ENCODE data around the gene TENT4B.

TENT4B gene

GRCh38 chr16:50273382-50273690 is 120.2 kb downstream of the TENT4B start:
- peaks cover 94% of the 10 kb centered on the region for H3K4me1 Mint-ChIP-seq
- peak overlapping the region; percentile 98 for H3K27ac Mint-ChIP-seq
- peak overlapping the region; percentile 93 for H3K4me3 Mint-ChIP-seq

GRCh38 chr16:50273888-50274325 is 120.8 kb downstream of the TENT4B start:
- Mint-ChIP-seq H3K27me3 (no peaks in the 10 kb centered on the region), H3K4me1 (peaks cover 94% of the 10 kb centered on the region), H3K9me3 (no peaks in the 10 kb centered on the region), H3K27ac (peak overlapping the region; percentile 98), H3K36me3 (no peaks in the 10 kb centered on the region), H3K4me3 (peak overlapping the region; percentile 93)

More at GRCh38 chr16:50273382-50273690, 120.2 kb downstream of the TENT4B start:
- Mint-ChIP-seq H3K36me3 (no peaks in the 10 kb centered on the region), H3K9me3 (no peaks in the 10 kb centered on the region), H3K27me3 (no peaks in the 10 kb centered on the region)

- Mint-ChIP-seq H3K4me3 (peak overlapping the region; percentile 93), H3K27me3 (no peaks in the 10 kb centered on the region), H3K9me3 (no peaks in the 10 kb centered on the region), H3K4me1 (peaks cover 94% of the 10 kb centered on the region), H3K27ac (peak overlapping the region; percentile 98), H3K36me3 (no peaks in the 10 kb centered on the region)
Observed at GRCh38 chr16:50274326-50275097, 121.4 kb downstream of the TENT4B start.

GRCh38 chr16:50275098-50275415 is 122.0 kb downstream of the TENT4B start:
- H3K27ac Mint-ChIP-seq = peak overlapping the region; percentile 98
- H3K4me3 Mint-ChIP-seq = peak overlapping the region; percentile 93
- H3K9me3 Mint-ChIP-seq = no peaks in the 10 kb centered on the region
- H3K4me1 Mint-ChIP-seq = peaks cover 94% of the 10 kb centered on the region
- H3K36me3 Mint-ChIP-seq = no peaks in the 10 kb centered on the region
- no peaks in the 10 kb centered on the region for H3K27me3 Mint-ChIP-seq

- Mint-ChIP-seq H3K27me3 (no peaks in the 10 kb centered on the region), H3K27ac (peak overlapping the region; percentile 80), H3K4me3 (peak overlapping the region; percentile 93), H3K36me3 (no peaks in the 10 kb centered on the region), H3K4me1 (peaks cover 94% of the 10 kb centered on the region), H3K9me3 (no peaks in the 10 kb centered on the region)
Observed at GRCh38 chr16:50275428-50276325, 122.6 kb downstream of the TENT4B start.

- H3K27ac Mint-ChIP-seq = no peak overlapping the region
- H3K36me3 Mint-ChIP-seq = no peaks in the 10 kb centered on the region
- no peaks in the 10 kb centered on the region for H3K27me3 Mint-ChIP-seq
- H3K4me3 Mint-ChIP-seq = no peak overlapping the region
- no peaks in the 10 kb centered on the region for H3K9me3 Mint-ChIP-seq
- H3K4me1 Mint-ChIP-seq = peaks cover 89% of the 10 kb centered on the region
Observed at GRCh38 chr16:50276326-50276640, 123.2 kb downstream of the TENT4B start.

GRCh38 chr16:50276801-50277555 is 123.9 kb downstream of the TENT4B start:
- H3K27me3 Mint-ChIP-seq = no peaks in the 10 kb centered on the region
- peaks cover 83% of the 10 kb centered on the region for H3K4me1 Mint-ChIP-seq
- no peaks in the 10 kb centered on the region for H3K36me3 Mint-ChIP-seq
- H3K27ac Mint-ChIP-seq = peak overlapping the region; percentile 94
- H3K9me3 Mint-ChIP-seq = no peaks in the 10 kb centered on the region
- H3K4me3 Mint-ChIP-seq = peak overlapping the region; percentile 31

GRCh38 chr16:50278251-50278650 is 125.1 kb downstream of the TENT4B start:
- Mint-ChIP-seq H3K27me3 (no peaks in the 10 kb centered on the region), H3K9me3 (no peaks in the 10 kb centered on the region), H3K36me3 (no peaks in the 10 kb centered on the region), H3K4me1 (peaks cover 83% of the 10 kb centered on the region), H3K27ac (peak overlapping the region; percentile 94), H3K4me3 (peak overlapping the region; percentile 76)

GRCh38 chr16:50279504-50279865 is 126.4 kb downstream of the TENT4B start:
- Mint-ChIP-seq H3K4me1 (peaks cover 83% of the 10 kb centered on the region), H3K27ac (peak overlapping the region; percentile 53), H3K27me3 (no peaks in the 10 kb centered on the region), H3K9me3 (no peaks in the 10 kb centered on the region), H3K4me3 (peak overlapping the region; percentile 76), H3K36me3 (no peaks in the 10 kb centered on the region)

GRCh38 chr16:50280932-50281331 is 127.8 kb downstream of the TENT4B start:
- Mint-ChIP-seq H3K36me3 (peaks cover 2% of the 10 kb centered on the region), H3K9me3 (no peaks in the 10 kb centered on the region), H3K27me3 (no peaks in the 10 kb centered on the region), H3K27ac (no peak overlapping the region), H3K4me1 (peaks cover 85% of the 10 kb centered on the region), H3K4me3 (peak overlapping the region; percentile 23)
